Stimulated activated CD8-positive, alpha-beta memory T cell treated with anti-CD3 and anti-CD28 coated beads, Interleukin-12 subunit alpha, Interleukin-12 subunit beta, amount 100 ng/mL, for 4 hours (primary cell): ENCODE data around the gene RNF212B.
"Not testable (repeated sequence)": the region's sequence is repeated elsewhere in the genome, so short reads cannot be mapped to it uniquely, and the experiment has no call there.

Experiments used
- DNase-seq: peaks from one replicate; pipeline ENCODE4 v3.0.0-alpha.2; 2020; ENCODE audit warnings: low read depth

Gene RNF212B

GRCh38 chr14:23243066-23243465, 5.3 kb downstream of the RNF212B start:
- no peak for DNase-seq

GRCh38 chr14:23245282-23245681, 7.5 kb downstream of the RNF212B start:
- DNase-seq = no peak

- no peak for DNase-seq
Observed at GRCh38 chr14:23248601-23249000, 10.9 kb downstream of the RNF212B start.

DNA sequence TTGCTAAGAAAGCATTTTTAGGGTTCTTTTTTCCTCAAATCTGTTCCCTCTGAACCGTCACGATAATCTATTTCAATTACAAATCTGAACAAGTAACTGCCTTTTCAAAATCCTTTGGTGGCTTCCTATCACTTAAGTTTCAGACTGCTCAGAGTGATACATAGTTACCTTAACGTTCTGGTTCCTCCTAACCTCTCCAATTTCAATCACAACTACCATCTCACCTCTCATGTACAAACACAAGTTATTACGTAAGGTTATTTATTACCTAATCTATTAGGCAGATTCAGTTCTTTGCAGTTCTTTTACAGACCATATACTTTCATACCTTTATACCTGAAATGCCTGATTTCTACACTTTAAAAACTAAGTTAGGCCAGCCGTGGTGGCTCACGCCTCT, 12.1 kb downstream of the RNF212B start:
- no peak for DNase-seq

DNA sequence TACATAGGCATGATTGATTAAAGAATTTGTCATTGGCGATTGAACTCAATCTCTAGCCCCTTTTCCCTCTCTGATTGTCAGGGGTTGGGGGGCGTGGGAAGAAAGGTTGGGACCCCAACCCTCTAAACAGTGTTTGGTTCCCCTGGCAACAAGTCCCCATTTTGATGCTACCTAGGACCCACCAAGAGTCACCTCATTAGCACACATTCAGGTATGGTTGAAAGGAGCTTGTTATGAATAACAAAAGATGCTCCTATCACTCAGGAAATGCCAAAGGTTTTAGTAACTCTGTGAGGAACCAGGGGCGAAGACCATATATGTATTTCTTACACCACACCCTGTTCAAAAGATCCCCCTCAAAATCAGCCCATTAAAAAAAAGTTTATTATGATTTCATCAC, 14.3 kb downstream of the RNF212B start:
- no peak for DNase-seq

DNA sequence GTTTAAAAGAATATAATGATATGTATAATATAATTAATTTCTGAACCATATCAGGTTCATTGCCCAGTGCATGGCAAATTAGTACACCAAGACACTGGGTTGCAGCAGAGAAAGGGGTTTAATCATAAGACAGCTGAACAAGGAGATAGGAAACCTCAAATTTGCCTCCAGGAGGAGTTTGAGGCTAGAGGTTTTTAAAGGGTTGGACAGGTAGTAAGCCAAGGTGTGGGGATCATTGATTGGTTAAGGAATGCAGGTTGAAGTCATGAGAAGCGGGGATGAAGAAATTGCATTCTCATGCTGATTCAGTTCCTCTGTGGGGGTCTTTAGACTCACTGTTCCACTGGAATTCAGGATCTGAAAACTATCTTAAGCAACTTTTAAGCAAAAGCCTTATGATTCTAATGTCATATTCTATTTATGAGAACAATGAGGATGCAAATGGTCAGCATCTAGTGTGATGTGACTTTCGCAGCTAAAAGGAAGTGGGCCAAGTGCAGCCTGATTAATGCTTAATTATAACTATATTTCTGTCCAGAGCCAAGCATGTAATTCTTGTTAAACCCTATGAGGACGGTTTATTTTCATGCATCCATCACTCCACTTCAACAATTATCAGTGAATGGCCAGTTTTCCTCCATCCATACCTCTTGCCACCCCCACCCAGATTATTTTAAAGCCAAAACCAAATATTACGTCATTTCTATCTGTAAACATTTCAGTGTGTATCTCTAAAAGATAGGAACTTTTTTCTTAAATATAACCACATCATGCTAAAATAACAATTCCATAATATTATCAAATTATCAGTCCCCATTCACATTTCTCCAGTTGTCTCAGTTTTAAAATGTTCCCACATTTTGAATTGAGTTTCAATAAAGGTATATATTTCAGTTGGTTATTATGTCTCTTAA, 14.9 kb downstream of the RNF212B start:
- DNase-seq = no peak

GRCh38 chr14:23258256-23258655, 20.5 kb downstream of the RNF212B start:
- no peak for DNase-seq

DNA sequence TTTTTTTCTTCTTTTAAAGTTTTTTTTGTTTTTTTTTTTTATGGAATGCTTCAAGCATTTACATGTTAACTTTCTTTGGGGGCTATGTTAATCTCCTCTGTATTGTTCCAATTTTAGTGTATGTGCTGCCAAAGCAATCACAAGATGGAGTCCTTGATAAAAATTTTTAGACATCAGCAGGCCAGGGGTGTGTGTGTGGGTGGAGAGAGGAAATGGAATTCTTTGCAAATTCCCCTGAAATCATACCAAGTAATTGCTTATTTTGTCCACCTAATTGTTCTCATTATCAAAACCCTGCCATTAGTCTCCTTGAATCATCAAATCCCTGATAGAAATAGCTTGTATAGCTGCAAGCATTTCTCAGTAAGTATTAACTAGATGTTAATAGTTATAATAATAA, 21.7 kb downstream of the RNF212B start:
- DNase-seq = no peak

DNA sequence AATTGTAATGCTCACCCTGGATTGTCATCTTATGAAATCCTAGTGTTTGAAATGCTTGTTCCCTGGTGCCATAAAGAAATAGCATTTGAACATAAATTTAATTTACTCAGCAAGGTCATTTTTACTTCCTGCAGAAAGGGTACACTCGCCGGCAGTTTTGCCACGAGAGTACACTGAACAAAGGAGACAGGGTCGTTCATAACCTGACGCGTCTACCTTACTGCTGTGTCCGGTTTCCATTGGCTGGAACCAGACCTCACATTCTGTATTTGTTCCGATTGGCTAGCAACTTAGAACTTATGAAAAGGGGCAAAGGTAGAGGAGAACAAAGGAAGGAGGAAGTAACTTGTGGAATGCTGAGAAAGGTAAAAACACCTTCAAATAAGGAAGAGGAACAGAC, 23.1 kb downstream of the RNF212B start:
- DNase-seq = not testable (repeated sequence)

- DNase-seq = no peak
Observed at GRCh38 chr14:23269193-23269592, 31.5 kb downstream of the RNF212B start.

DNA sequence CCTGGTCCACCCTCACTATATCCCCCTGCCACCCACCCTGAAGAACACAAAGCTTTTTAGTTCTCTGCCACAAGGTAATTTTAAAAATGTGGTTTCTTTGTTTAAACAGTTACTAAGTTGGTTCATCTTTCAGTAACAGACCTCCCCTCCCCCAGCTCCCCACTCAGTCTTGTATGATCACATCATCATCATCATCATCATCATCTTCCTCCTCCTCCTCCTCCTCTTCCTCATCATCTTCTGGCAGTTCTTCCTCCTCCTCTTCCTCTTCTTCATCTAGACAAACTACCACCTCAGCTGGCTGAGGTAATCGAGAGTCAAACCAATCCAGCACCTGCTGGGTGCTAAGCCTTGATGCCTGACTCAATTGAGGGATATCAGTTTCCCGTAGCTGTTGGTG, 37.7 kb downstream of the RNF212B start:
- DNase-seq = no peak

- no peak for DNase-seq
Observed at GRCh38 chr14:23277189-23277588, 39.5 kb downstream of the RNF212B start.

- DNase-seq = not testable (repeated sequence)
Observed at GRCh38 chr14:23277928-23278327, 40.2 kb downstream of the RNF212B start.

DNA sequence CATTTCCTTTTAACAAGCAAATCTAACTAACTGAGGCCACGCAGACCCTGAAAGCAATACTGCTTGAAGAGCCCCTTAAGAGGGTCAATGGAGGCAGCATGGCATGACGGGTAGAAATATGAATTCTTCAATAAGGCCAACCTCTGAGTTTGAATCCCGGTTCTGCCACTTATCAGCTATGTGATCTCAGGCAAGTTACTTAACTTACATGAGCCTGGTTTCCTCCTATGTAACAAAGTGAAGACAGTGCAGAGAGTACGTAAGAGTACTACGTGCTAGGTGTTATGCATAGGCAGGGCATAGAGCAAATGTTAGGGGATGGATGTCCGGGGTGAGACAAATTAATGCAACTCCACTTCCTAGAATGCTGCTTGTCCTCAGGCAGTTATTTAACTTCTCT, 43.5 kb downstream of the RNF212B start:
- DNase-seq = no peak

DNA sequence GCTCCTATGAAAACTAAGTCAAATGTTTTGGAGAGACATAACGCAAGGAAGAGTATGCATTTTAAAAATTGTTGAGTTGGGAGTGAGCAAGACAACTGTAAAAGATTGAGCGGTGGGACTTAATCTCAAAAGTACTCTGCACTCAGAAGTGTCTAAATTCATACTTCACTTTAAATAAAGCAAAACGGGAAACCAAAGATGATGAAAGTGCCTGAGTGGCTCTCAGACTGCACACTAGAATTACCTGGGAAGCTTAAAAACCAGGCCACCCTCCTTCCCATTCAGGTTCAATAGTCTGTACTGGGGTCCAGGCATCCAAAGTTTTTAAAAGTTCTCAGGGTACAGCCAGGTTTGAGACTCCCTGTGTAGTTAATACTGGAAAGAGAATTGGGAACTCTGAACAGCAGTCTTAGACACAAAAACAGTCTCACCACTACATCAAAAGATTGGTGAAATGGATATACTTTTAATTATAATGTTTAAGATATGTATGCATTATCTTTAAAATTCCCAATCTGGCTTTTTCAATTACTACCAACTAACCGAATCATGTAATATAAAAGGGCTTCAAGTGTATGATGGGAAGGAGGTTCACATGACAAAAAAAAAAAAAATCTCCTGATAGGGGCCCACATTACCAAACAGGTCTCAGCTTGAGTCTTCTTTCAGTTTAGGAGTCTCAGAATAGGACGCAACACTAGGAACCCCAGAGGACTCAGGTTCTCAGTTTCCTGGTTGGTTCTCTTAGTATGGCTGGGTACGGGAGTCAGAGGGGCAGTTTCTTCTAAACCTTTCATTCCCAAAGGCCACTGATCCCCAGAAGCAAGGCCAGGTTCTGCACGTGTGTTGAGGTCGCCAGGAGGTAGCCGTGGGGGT, 47.2 kb downstream of the RNF212B start:
- no peak for DNase-seq

DNA sequence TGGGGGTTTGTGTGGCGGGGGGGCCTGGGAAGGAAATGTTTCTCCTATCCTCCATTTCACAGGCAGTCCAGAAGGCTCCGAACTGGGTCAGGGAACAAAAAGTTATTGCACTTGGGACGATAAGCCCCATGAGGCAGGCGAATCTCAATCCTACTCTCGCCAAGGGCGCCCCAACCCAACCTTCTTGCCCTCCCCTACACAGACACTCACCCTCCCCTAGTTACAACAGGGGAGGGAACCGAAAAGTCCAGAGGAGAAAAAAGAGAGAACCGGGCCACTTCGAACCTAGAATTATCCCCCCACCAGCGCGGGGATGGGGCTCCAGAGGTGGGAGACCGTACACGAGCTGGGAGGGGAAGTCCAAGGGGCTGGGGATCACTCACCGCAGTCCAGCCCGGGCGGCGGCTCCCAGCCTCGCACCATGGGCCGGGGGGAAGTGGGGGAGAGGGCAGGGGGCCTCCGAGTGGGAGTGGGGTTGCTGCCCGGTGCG, 47.8 kb downstream of the RNF212B start:
- DNase-seq = no peak

GRCh38 chr14:23286020-23286901, 48.5 kb downstream of the RNF212B start, which contains the start of gene HOMEZ:
TSS of gene HOMEZ (minus strand) at chr14:23286132. CDS start at chr14:23285952, 180 bp downstream.
- peak; percentile 96 for DNase-seq

DNA sequence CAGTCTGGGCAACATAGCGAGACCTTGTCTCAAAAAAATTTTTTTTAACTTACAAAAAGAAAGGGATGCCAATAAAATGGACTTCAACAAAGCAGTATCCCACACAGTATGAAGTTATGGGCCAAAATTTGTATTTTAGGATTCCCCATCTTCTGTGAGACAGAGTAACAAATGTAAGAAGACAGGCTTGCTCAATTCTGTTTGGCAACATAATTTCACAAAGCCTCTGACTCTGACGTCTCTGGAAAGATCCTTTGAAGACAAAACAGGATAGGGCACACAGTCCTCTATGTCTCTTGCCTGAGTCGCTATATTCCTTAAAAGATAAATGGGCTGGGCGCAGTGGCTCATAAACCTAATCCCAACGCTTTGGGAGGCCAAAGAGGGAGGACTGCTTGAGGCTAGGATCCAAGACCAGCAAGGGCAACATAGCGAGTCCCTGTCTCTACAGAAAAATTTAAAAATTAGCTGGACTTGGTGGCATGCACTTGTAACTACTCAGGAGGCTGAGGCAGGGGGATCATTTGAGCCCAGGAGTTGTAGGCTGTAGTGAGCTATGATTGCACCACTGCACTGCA, 49.3 kb downstream of the RNF212B start:
- DNase-seq = no peak

DNA sequence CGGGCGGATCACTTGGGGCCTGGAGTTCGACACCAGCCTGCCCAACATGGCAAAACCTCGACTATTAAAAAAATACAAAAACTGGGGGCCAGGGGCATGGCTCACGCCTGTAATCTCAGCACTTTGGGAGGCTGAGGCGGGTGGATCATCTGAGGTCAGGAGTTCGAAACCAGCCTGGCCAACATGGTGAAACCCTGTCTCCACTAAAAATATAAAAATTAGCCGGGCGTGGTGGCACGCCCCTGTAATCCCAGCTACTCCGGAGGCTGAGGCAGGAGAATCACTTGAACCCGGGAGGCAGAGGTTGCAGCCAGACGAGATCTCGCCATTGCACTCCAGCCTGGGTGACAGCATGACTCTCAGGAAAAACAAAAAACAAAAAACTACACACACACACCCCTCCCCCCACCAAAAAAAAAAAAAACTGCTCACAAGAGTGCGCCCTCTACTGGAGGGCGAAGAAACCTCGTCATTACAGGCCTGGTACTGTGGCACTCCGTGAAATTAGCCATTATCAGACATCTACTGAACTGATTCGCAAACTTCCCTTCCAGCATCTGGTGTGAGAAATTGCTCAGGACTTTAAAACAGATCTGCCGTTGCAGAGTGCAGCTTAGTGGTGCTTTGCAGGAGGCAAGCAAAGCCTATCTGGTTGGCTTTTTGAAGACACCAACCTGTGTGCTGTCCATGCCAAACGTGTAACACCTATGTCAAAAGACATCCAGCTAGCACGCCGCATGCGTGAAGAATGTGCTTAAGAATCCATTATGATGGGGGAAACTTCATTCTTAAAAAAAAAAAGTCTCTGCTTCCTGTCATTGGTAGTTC, 57.2 kb downstream of the RNF212B start:
- DNase-seq = no peak

- no peak for DNase-seq
Observed at GRCh38 chr14:23296012-23296777, 58.5 kb downstream of the RNF212B start.
